Measurements from ENCODE around the gene TBL1Y. TPM values are rescaled to one million over a fixed set of nuclear protein-coding genes. Genes with fewer than 3 reads are reported as not detected.

The TBL1Y gene
- total RNA-seq, 1 donor from 2014 or later: 1.9 TPM

GRCh38 chrY:7002581-7002980 lies 92.1 kb downstream of the TBL1Y start:
- Histone ChIP-seq H3K9me3 (no peaks in the 10 kb centered on the region), H3K36me3 (no peaks in the 10 kb centered on the region), H3K4me3 (no peak overlapping the region), H3K27me3 (ENCODE audit: low read depth) (no peaks in the 10 kb centered on the region), H3K4me1 (no peaks in the 10 kb centered on the region), H3K27ac (no peak overlapping the region)
- no peak for TF ChIP-seq CTCF (IDR thresholded peaks at IDR 0.05)
- ATAC-seq (no peak), DNase-seq (no peak)
- intact Hi-C loops (cut with DNase I): no loop called here

GRCh38 chrY:7007911-7008310 lies 97.4 kb downstream of the TBL1Y start:
- Histone ChIP-seq H3K36me3 (no peaks in the 10 kb centered on the region), H3K4me3 (no peak overlapping the region), H3K9me3 (no peaks in the 10 kb centered on the region), H3K27ac (no peak overlapping the region), H3K27me3 (ENCODE audit: low read depth) (no peaks in the 10 kb centered on the region), H3K4me1 (no peaks in the 10 kb centered on the region)
- TF ChIP-seq CTCF (IDR thresholded peaks at IDR 0.05): no peak
- DNase-seq (no peak), ATAC-seq (no peak)
- intact Hi-C loops (cut with DNase I): no loop called here

DNA sequence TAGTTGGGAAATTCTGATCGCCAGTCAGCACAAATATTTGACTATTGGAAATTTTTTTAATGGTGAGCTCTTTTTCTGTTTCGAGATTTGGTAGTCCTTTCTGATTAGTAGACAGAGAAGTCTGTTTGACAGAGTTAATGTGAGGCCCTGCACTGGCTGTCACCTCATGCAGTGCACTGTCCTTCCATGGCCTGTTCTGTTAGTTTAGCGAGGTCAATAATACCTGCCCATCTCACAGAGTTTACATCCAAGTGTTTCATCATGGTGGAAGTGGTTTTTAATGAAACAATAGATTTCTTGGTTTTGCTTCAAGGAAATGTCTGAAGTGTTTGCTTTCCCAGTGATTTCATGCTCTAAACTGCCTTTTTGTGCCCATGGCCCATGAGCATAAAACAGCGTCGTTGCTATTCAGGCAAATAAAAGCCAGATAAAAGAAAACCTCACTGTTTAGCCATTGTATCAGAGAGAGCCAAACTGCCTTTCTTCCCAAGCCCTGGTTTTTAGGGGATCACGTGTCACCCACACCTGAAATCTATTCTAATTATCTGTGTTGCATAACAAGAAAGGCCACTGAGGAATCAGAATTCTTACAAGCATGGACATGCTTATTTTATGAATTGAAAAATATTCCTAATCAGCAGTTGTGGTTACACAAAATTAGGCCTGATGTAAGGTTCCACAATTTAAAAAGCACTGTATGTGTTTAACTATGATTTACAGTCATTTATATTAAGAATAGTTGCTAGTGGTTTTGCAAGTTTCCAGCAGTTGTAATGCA lies 98.3 kb downstream of the TBL1Y start:
- intact Hi-C loops (cut with DNase I): no loop called here
- no peaks in the 10 kb centered on the region for H3K4me1 ChIP-seq

DNA sequence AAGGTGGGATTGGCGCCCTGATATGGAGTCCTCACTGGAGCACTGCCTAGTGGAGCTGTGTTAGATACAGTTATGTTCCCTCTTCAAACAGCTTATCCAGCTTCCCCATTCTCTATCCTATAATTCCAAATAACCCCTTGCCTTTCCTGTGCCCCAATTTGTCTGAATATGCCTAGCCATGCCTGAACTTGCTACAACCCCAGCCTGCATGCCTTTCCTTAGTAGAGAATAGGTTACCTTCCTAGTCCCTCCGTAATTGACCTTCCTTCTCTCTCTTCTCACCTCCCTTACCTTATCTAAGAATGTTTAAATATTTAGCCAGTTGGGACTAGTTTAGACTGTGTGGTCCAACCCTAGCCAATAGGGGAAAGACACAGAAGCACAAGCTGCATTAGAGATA lies 102.6 kb downstream of the TBL1Y start:
- Histone ChIP-seq H3K36me3 (no peaks in the 10 kb centered on the region), H3K27ac (no peak overlapping the region), H3K9me3 (no peaks in the 10 kb centered on the region), H3K4me3 (no peak overlapping the region), H3K4me1 (no peaks in the 10 kb centered on the region), H3K27me3 (ENCODE audit: low read depth) (no peaks in the 10 kb centered on the region)
- TF ChIP-seq CTCF (IDR thresholded peaks at IDR 0.05): no peak
- intact Hi-C loops (cut with DNase I): no loop called here
- no peak for DNase-seq
- no peak for ATAC-seq

More for the DNA sequence above, 98.3 kb downstream of the TBL1Y start:
- Histone ChIP-seq H3K4me3 (no peak overlapping the region), H3K27me3 (ENCODE audit: low read depth) (no peaks in the 10 kb centered on the region), H3K27ac (no peak overlapping the region), H3K9me3 (no peaks in the 10 kb centered on the region), H3K36me3 (no peaks in the 10 kb centered on the region)
- ATAC-seq: no peak
- DNase-seq: no peak
- TF ChIP-seq CTCF (IDR thresholded peaks at IDR 0.05): no peak

- H3K4me3 ChIP-seq: no peak overlapping the region
- no peaks in the 10 kb centered on the region for H3K36me3 ChIP-seq
- H3K9me3 ChIP-seq: no peaks in the 10 kb centered on the region
- intact Hi-C loops (cut with DNase I): no loop called here
- no peaks in the 10 kb centered on the region for H3K27me3 ChIP-seq (ENCODE audit: low read depth)
- no peak for TF ChIP-seq CTCF (IDR thresholded peaks at IDR 0.05)
- no peak for DNase-seq
- peak in 1 of 2 donors; percentile 39 for ATAC-seq
- no peaks in the 10 kb centered on the region for H3K4me1 ChIP-seq
- no peak overlapping the region for H3K27ac ChIP-seq
Observed at GRCh38 chrY:7016521-7016920, 106.0 kb downstream of the TBL1Y start.
